OCI-LY1 (cell line): ENCODE data around the gene KLK4.

Experiments used
- CTCF ChIP-seq: fragments of 200-600 bp; sonication (generic), shearing (Covaris generic); IDR thresholded peaks from 2 replicates; pipeline ENCODE4 v1.5.1; 2017; ENCODE audit warnings: mild to moderate bottlenecking, antibody characterized with exemption, low read length, moderate library complexity, mixed read lengths
- EZH2 ChIP-seq: fragments of 200-600 bp; sonication (generic), shearing (Covaris generic); IDR thresholded peaks from 2 replicates; pipeline ENCODE4 v1.8.0; 2017; ENCODE audit warnings: borderline replicate concordance, mixed run types, mild to moderate bottlenecking, antibody characterized with exemption, low read length, moderate library complexity, mixed read lengths

- TF ChIP-seq CTCF, result no peak
- TF ChIP-seq EZH2, result no peak
Observed at GRCh38 chr19:50921426-50922316, 10.5 kb upstream of the KLK4 start.
